ENCODE results near the gene OTUD5.

OTUD5 gene

GRCh38 chrX:48972220-48973164 is 15.1 kb upstream of the OTUD5 start:
- no peak for DNase-seq (ENCODE audit: low read depth)

- DNase-seq (ENCODE audit: low read depth) = no peak
These were observed 14.1 kb upstream of the OTUD5 start, which contains the start of gene KCND1 for GRCh38 chrX:48971249-48972219. TSS of gene KCND1 (minus strand) at chrX:48971844. CDS start at chrX:48970271, 1,573 bp downstream.

- DNase-seq (ENCODE audit: low read depth) = no peak
These were observed 12.1 kb upstream of the OTUD5 start for GRCh38 chrX:48969471-48969870.

GRCh38 chrX:48968377-48968776 is 11.0 kb upstream of the OTUD5 start:
- DNase-seq (ENCODE audit: low read depth) = no peak

- DNase-seq (ENCODE audit: low read depth) = no peak
These were observed 9.6 kb upstream of the OTUD5 start for GRCh38 chrX:48966796-48967579.

- no peak for DNase-seq (ENCODE audit: low read depth)
These were observed 8.6 kb upstream of the OTUD5 start for GRCh38 chrX:48965959-48966358.

- DNase-seq (ENCODE audit: low read depth) = no peak
These were observed 4.2 kb upstream of the OTUD5 start for GRCh38 chrX:48961585-48962091.

- DNase-seq (ENCODE audit: low read depth) = no peak
These were observed 2.9 kb upstream of the OTUD5 start for GRCh38 chrX:48960291-48960690.

GRCh38 chrX:48958635-48959094 is 1.3 kb upstream of the OTUD5 start:
- DNase-seq (ENCODE audit: low read depth) = no peak

GRCh38 chrX:48957827-48958634 is 624 bp upstream of the OTUD5 start:
- peak; percentile 86 for DNase-seq (ENCODE audit: low read depth)

- peak; percentile 45 for DNase-seq (ENCODE audit: low read depth)
These were observed 536 bp downstream of the OTUD5 start for GRCh38 chrX:48956728-48957414.

- no peak for DNase-seq (ENCODE audit: low read depth)
These were observed 8.8 kb downstream of the OTUD5 start for GRCh38 chrX:48948589-48948988.

- DNase-seq (ENCODE audit: low read depth) = peak; percentile 28
These were observed 11.7 kb downstream of the OTUD5 start for GRCh38 chrX:48945517-48946348.

GRCh38 chrX:48942895-48943294 is 14.5 kb downstream of the OTUD5 start:
- no peak for DNase-seq (ENCODE audit: low read depth)

- no peak for DNase-seq (ENCODE audit: low read depth)
These were observed 16.9 kb downstream of the OTUD5 start for GRCh38 chrX:48940404-48940955.

- no peak for DNase-seq (ENCODE audit: low read depth)
These were observed 17.7 kb downstream of the OTUD5 start for GRCh38 chrX:48939524-48940228.

GRCh38 chrX:48938721-48939425 is 18.5 kb downstream of the OTUD5 start:
- DNase-seq (ENCODE audit: low read depth) = peak; percentile 70

Measured in activated T-helper 9 cell treated with anti-CD3 and anti-CD28 coated beads, Interleukin-2, amount 50 U/mL, for 16 hours (primary cell).